Astrocyte (in vitro differentiated cells and primary cell): ENCODE results near the gene MATCAP1.

Experiments used
- EZH2 ChIP-seq: IDR thresholded peaks from 2 replicates; pipeline ENCODE4 v1.6.1; 2012; ENCODE audit warnings: mild to moderate bottlenecking, low read length, inconsistent platforms; ENCODE audit not compliant: insufficient read depth
- TF ChIP-seq, protein P1 (sequence below): IDR thresholded peaks from 2 replicates; pipeline ENCODE4 v1.5.1; 2011; ENCODE audit warnings: low read depth, mild to moderate bottlenecking, inconsistent platforms, low read length, moderate library complexity; ENCODE audit not compliant: insufficient read depth

DNA sequence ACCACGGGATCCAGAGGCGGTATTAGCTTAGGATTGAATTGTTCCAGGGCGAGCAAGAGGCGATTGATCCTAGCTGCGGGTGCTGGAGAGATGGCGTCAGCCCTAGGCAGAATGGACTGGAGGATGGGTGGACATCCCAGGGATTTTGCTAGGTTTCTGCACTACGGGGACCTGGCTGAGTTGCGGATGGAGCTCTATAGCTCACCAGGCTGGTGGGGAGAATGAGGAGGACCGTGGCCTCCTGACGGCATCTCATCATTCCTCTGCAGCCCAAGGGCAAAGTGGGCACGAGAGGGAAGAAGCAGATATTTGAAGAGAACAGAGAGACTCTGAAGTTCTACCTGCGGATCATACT lies 43.8 kb upstream of the MATCAP1 start:
- TF ChIP-seq, protein P1, sequence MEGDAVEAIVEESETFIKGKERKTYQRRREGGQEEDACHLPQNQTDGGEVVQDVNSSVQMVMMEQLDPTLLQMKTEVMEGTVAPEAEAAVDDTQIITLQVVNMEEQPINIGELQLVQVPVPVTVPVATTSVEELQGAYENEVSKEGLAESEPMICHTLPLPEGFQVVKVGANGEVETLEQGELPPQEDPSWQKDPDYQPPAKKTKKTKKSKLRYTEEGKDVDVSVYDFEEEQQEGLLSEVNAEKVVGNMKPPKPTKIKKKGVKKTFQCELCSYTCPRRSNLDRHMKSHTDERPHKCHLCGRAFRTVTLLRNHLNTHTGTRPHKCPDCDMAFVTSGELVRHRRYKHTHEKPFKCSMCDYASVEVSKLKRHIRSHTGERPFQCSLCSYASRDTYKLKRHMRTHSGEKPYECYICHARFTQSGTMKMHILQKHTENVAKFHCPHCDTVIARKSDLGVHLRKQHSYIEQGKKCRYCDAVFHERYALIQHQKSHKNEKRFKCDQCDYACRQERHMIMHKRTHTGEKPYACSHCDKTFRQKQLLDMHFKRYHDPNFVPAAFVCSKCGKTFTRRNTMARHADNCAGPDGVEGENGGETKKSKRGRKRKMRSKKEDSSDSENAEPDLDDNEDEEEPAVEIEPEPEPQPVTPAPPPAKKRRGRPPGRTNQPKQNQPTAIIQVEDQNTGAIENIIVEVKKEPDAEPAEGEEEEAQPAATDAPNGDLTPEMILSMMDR: no peak
- TF ChIP-seq EZH2: no peak
